ENCODE results near the gene GLIS1. TPM values are rescaled to one million over a fixed set of nuclear protein-coding genes. Genes with fewer than 3 reads are reported as not detected.

GLIS1 gene
- total RNA-seq, 1 donor from 2014 or later = 1.2 TPM

DNA sequence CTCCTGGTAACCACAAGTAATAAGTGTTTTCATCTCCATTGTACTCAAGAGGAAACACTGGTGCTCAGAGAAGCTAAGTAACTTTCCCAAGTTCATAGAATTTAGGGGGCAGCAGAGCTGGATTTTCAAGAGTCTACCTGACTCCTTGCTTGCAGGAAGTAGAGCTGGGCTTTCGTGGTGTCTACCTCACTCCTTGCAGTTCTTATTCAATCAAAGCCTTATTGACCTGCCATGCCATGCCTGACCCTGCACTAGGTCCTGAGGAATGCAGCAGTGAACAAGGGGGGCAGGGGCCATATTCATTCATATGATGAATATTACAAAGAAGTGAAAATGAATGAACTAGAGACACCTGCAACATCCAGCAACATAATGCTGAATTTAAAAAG, 93.3 kb downstream of the GLIS1 start:
- intact Hi-C loops (cut with DNase I) = no loop called here
- Histone ChIP-seq H3K4me1 (no peaks in the 10 kb centered on the region), H3K4me3 (no peak overlapping the region), H3K9me3 (no peaks in the 10 kb centered on the region), H3K27me3 (no peaks in the 10 kb centered on the region), H3K27ac (no peak overlapping the region), H3K36me3 (no peaks in the 10 kb centered on the region)
- DNase-seq (ENCODE audit: extremely low spot score in 2 of 2) = no peak
- TF ChIP-seq POLR2AphosphoS5 (IDR thresholded peaks at IDR 0.05; ENCODE audit: insufficient read depth in 1 of 2, low read depth in 1 of 2) = no peak
- TF ChIP-seq POLR2A (IDR thresholded peaks at IDR 0.05) = no peak
- TF ChIP-seq, protein P1, sequence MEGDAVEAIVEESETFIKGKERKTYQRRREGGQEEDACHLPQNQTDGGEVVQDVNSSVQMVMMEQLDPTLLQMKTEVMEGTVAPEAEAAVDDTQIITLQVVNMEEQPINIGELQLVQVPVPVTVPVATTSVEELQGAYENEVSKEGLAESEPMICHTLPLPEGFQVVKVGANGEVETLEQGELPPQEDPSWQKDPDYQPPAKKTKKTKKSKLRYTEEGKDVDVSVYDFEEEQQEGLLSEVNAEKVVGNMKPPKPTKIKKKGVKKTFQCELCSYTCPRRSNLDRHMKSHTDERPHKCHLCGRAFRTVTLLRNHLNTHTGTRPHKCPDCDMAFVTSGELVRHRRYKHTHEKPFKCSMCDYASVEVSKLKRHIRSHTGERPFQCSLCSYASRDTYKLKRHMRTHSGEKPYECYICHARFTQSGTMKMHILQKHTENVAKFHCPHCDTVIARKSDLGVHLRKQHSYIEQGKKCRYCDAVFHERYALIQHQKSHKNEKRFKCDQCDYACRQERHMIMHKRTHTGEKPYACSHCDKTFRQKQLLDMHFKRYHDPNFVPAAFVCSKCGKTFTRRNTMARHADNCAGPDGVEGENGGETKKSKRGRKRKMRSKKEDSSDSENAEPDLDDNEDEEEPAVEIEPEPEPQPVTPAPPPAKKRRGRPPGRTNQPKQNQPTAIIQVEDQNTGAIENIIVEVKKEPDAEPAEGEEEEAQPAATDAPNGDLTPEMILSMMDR (IDR thresholded peaks at IDR 0.05) = no peak

DNA sequence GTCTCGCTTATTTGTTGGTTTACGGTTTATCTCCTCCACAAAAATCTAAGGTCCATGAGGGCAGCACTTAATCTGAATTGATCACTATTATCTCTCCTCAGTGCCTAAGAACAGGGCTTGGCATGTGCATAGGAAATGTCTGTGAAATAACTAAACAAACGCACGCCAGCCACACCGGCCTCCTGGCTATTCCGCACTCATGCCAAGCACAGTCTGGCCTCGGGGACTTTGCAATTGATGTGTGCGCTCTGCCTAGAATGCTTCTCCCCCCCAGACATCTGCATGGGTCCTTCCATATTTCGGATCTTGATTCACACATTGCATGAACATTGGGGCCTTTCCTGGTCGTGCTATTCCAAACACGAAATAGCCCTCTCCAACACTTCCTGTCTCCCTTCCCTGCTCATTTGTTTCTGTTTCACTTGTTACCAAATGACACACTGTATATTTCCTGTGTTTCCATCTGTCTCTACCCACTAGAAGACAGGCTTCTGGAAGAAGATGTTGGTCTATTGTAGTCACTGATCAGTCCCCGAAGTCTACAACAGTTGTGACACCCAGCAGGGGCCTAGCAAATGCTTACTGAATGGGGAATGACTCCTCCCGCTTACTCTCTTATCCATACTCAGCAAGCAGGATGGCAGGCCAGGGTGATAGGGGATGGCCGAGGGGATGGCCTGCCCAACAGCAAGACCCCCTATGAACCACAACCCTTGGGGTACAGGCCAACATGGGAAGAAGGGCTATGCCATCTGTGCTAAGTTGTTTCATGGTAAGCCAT, 93.9 kb downstream of the GLIS1 start:
- TF ChIP-seq, protein P1 (IDR thresholded peaks at IDR 0.05) = no peak
- TF ChIP-seq POLR2AphosphoS5 (IDR thresholded peaks at IDR 0.05; ENCODE audit: insufficient read depth in 1 of 2, low read depth in 1 of 2) (no peak), POLR2A (IDR thresholded peaks at IDR 0.05) (no peak)
- Histone ChIP-seq H3K27me3 (no peaks in the 10 kb centered on the region), H3K36me3 (no peaks in the 10 kb centered on the region), H3K27ac (no peak overlapping the region), H3K4me1 (no peaks in the 10 kb centered on the region), H3K4me3 (no peak overlapping the region), H3K9me3 (no peaks in the 10 kb centered on the region)
- no peak for DNase-seq (ENCODE audit: extremely low spot score in 2 of 2)
- intact Hi-C loops (cut with DNase I) = no loop called here

DNA sequence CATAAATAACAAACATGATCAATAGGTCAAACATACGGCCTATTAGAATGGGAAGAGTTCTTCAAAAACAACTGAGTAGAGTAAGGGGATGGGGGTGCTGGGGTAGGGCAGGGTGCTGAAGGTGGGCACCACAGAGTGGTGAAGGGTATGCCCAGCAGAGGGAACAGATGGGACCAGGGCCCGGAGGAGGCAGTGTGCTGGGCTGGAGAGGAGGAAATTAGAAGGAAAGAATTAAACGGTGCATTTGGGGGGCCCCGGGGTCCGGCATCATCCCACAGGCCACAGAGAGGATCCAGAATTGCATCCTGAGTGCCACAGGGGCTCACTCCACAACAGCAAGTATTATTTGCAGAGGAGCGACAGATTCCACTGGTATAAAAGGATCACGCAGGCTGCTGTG, 94.5 kb downstream of the GLIS1 start:
- H3K27me3 ChIP-seq = no peaks in the 10 kb centered on the region
- no peaks in the 10 kb centered on the region for H3K36me3 ChIP-seq
- intact Hi-C loops (cut with DNase I) = no loop called here
- peaks cover 3% of the 10 kb centered on the region for H3K4me1 ChIP-seq
- TF ChIP-seq, protein P1 (IDR thresholded peaks at IDR 0.05) = no peak
- TF ChIP-seq POLR2A (IDR thresholded peaks at IDR 0.05) = no peak
- TF ChIP-seq POLR2AphosphoS5 (IDR thresholded peaks at IDR 0.05; ENCODE audit: insufficient read depth in 1 of 2, low read depth in 1 of 2) = no peak
- no peak for DNase-seq (ENCODE audit: extremely low spot score in 2 of 2)
- no peak overlapping the region for H3K27ac ChIP-seq
- no peak overlapping the region for H3K4me3 ChIP-seq
- no peaks in the 10 kb centered on the region for H3K9me3 ChIP-seq

DNA sequence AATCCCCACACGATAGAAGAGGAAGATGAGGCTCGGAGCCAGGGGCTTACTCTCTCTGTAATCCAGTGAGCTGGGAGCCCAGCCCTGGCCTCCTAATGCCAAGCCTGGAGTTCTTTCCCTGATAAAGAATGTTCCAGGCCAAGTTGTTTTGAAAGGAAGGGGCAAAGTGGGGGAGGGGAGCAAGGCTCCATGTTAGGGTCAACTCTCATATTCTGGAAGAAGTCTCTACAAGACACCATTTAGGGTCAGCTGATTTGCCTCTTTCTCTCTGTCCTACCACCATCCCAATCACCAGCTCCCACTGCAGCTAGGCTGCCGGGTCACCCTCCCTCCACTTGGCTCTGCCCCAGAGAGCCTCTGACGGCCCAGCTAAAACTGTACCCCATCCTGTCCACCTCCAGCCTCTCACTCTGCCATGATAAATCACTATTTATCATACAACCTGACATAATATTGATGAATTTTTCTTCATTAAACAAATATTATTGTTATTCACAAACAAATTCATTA, 95.0 kb downstream of the GLIS1 start:
- DNase-seq (ENCODE audit: extremely low spot score in 2 of 2) = no peak

More for the DNA sequence above, 95.0 kb downstream of the GLIS1 start:
- Histone ChIP-seq H3K27ac (no peak overlapping the region), H3K9me3 (no peaks in the 10 kb centered on the region), H3K4me3 (no peak overlapping the region), H3K4me1 (peaks cover 6% of the 10 kb centered on the region), H3K27me3 (no peaks in the 10 kb centered on the region), H3K36me3 (no peaks in the 10 kb centered on the region)
- intact Hi-C loops (cut with DNase I) = no loop called here
- TF ChIP-seq, protein P1 (IDR thresholded peaks at IDR 0.05) = no peak
- TF ChIP-seq POLR2A (IDR thresholded peaks at IDR 0.05) (no peak), POLR2AphosphoS5 (IDR thresholded peaks at IDR 0.05; ENCODE audit: insufficient read depth in 1 of 2, low read depth in 1 of 2) (no peak)

All from vagina (tissue), 2 donors.